Stimulated activated memory B cell treated with anti-CD40 and anti-IgM and Interleukin-4, amounts not matched to agents 10 μg/mL and 1 μg/mL and 100 μg/mL, for 72 hours (primary cell): ENCODE data around the gene CACNA1D.

Experiments used
- ATAC-seq: fragments of 150-1000 bp; cut with Tn5 transposase; 2 replicates; pipeline ENCODE4 v1.10.0; 2021
- H3K27ac Mint-ChIP-seq: one replicate; pipeline ENCODE4 v1.8.0; 2022; ENCODE audit warnings: mild to moderate bottlenecking, mixed read lengths
- H3K27me3 Mint-ChIP-seq: one replicate; pipeline ENCODE4 v1.8.0; 2022; ENCODE audit warnings: mixed read lengths
- H3K36me3 Mint-ChIP-seq: one replicate; pipeline ENCODE4 v1.8.0; 2022; ENCODE audit warnings: mixed read lengths
- H3K4me1 Mint-ChIP-seq: one replicate; pipeline ENCODE4 v1.8.0; 2022; ENCODE audit warnings: mixed read lengths
- H3K4me3 Mint-ChIP-seq: one replicate; pipeline ENCODE4 v1.8.0; 2022; ENCODE audit warnings: mild to moderate bottlenecking, moderate library complexity, mixed read lengths
- H3K9me3 Mint-ChIP-seq: one replicate; pipeline ENCODE4 v1.8.0; 2022; ENCODE audit warnings: mixed read lengths

CACNA1D gene

GRCh38 chr3:53829605-53830004, 335.2 kb downstream of the CACNA1D start:
- peaks cover 75% of the 10 kb centered on the region for H3K36me3 Mint-ChIP-seq
- no peaks in the 10 kb centered on the region for H3K27me3 Mint-ChIP-seq
- peaks cover 7% of the 10 kb centered on the region for H3K4me1 Mint-ChIP-seq
- no peaks in the 10 kb centered on the region for H3K9me3 Mint-ChIP-seq
- H3K4me3 Mint-ChIP-seq, result no peak overlapping the region
- ATAC-seq, result no peak
- H3K27ac Mint-ChIP-seq, result no peak overlapping the region

GRCh38 chr3:53830944-53831343, 336.5 kb downstream of the CACNA1D start:
- H3K4me3 Mint-ChIP-seq, result no peak overlapping the region

DNA sequence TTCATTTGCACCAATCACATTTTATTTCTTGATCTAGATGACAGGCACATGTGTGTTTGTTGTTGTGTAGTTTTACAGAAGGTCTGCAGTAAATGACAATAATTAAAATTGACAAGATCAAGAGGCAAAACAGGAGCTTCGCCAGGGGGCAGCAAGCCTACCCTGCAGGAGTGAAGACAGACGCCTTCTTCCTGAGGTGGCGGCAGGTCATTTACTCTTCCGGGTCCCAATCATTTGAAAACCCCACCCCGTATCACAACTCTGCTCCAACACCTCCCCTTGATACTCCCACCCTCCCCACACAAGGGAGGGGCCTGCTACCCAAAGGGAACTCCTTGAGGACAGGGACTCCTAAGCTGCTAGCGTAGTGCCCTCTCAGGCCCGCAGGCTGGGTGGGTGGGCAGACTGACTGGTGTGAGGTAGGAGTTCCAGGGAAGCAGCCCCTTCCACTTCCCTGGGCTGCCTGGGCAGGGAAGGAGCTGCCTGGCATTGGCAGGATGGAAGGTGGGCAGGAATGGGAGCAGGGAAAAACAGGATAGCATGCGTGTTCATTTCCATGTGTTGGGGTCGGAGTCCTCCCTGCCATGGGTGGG, 338.7 kb downstream of the CACNA1D start:
- ATAC-seq, result no peak
- H3K36me3 Mint-ChIP-seq, result peaks cover 61% of the 10 kb centered on the region
- H3K4me1 Mint-ChIP-seq, result no peaks in the 10 kb centered on the region
- H3K27ac Mint-ChIP-seq, result no peak overlapping the region
- H3K4me3 Mint-ChIP-seq, result no peak overlapping the region
- H3K27me3 Mint-ChIP-seq, result peaks cover 5% of the 10 kb centered on the region
- no peaks in the 10 kb centered on the region for H3K9me3 Mint-ChIP-seq

More at GRCh38 chr3:53830944-53831343, 336.5 kb downstream of the CACNA1D start:
- Mint-ChIP-seq H3K4me1 (peaks cover 6% of the 10 kb centered on the region), H3K9me3 (no peaks in the 10 kb centered on the region), H3K27me3 (no peaks in the 10 kb centered on the region), H3K27ac (no peak overlapping the region), H3K36me3 (peaks cover 68% of the 10 kb centered on the region)
- ATAC-seq, result no peak

DNA sequence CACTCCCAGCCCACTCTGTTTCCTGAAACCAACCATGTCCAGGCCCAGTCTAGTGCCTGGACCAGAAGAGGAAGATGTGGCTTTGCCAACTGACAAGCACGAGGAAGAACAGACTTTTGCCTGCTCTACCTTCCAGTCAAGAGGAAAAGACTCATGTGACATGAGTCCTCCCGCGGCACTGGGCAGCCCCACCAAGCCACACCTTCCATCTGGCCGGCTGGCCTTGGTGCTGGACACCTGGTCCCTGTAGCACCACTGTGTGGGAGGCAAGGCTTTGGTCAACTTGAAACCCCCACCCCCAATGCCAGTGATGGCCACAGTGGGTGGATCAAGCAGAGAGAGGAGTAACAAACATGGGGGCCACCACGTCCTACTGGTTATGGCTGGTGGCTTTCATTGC, 339.3 kb downstream of the CACNA1D start:
- H3K9me3 Mint-ChIP-seq, result no peaks in the 10 kb centered on the region
- no peaks in the 10 kb centered on the region for H3K4me1 Mint-ChIP-seq
- ATAC-seq, result no peak
- no peak overlapping the region for H3K4me3 Mint-ChIP-seq
- peaks cover 9% of the 10 kb centered on the region for H3K27me3 Mint-ChIP-seq
- H3K27ac Mint-ChIP-seq, result no peak overlapping the region
- peaks cover 61% of the 10 kb centered on the region for H3K36me3 Mint-ChIP-seq

- Mint-ChIP-seq H3K9me3 (no peaks in the 10 kb centered on the region), H3K27ac (no peak overlapping the region), H3K4me1 (no peaks in the 10 kb centered on the region), H3K36me3 (peaks cover 63% of the 10 kb centered on the region), H3K27me3 (peaks cover 9% of the 10 kb centered on the region), H3K4me3 (no peak overlapping the region)
- no peak for ATAC-seq
These were observed 340.2 kb downstream of the CACNA1D start for GRCh38 chr3:53834429-53835095.

DNA sequence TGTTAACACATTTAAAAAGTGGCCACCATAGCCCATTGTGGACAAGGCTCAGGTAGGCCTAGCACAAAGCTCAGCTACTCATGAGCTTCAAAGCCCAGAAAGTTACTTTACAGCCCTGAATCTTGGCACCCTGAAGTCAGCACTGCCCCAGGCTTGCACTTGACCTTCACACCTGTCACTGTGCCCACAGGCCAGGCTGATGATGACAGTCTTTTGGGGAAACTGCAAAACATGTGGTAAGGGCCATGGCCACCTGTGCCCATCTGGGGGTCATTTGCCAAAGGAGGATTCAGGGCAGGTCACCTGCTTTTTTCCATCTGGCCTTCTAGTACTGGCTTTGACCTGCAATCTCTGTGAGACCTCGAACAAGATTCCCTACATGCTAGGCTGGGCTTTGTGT, 340.8 kb downstream of the CACNA1D start:
- H3K27me3 Mint-ChIP-seq, result peaks cover 9% of the 10 kb centered on the region
- H3K36me3 Mint-ChIP-seq, result peaks cover 63% of the 10 kb centered on the region
- no peak overlapping the region for H3K4me3 Mint-ChIP-seq
- ATAC-seq, result no peak
- H3K27ac Mint-ChIP-seq, result no peak overlapping the region
- no peaks in the 10 kb centered on the region for H3K4me1 Mint-ChIP-seq
- no peaks in the 10 kb centered on the region for H3K9me3 Mint-ChIP-seq

DNA sequence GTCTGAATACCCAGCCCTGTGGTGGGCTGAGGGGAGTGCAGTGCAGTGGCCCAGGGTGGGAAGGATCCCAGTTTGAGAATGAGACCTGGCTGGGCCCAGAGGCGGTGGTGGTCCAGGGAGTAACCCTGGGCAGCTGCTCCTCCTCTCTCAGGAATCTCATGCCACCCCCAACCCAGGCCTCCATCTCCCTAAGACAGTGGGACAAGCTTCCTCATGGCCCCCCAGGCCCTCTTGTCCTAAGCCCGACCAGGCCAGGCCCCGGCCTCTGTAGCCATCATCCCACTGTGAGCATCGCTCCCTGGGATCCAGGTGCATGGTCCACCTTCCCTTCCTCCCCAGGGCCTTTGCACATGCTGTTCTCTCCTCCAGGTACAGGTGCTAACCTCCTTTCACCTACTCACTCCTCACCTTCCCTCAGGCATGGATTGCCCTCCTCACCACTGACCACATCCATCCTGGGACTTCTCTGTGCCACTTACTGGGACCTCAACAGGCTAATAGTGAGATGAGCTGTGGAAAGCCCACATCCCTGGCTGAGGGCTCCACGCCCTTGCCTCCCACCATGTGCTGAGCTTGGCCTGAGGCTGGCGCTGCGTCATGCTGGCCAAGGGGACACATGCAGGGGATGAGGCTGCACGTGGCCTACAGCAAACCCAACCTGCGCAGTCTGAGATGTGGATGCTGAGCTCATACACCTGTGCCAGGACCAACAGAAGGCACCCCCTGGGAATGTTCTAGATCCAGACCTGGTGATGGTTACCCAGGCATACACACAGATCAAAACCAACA, 341.9 kb downstream of the CACNA1D start:
- no peaks in the 10 kb centered on the region for H3K9me3 Mint-ChIP-seq
- H3K27me3 Mint-ChIP-seq, result peaks cover 9% of the 10 kb centered on the region
- H3K36me3 Mint-ChIP-seq, result peaks cover 64% of the 10 kb centered on the region
- no peak for ATAC-seq
- H3K4me3 Mint-ChIP-seq, result no peak overlapping the region
- H3K27ac Mint-ChIP-seq, result no peak overlapping the region
- no peaks in the 10 kb centered on the region for H3K4me1 Mint-ChIP-seq

GRCh38 chr3:53837331-53837730, 342.9 kb downstream of the CACNA1D start:
- Mint-ChIP-seq H3K27me3 (peaks cover 9% of the 10 kb centered on the region), H3K9me3 (no peaks in the 10 kb centered on the region), H3K4me1 (peaks cover 2% of the 10 kb centered on the region), H3K27ac (no peak overlapping the region), H3K36me3 (peaks cover 57% of the 10 kb centered on the region), H3K4me3 (no peak overlapping the region)
- no peak for ATAC-seq

GRCh38 chr3:53841296-53841695, 346.9 kb downstream of the CACNA1D start:
- ATAC-seq, result no peak
- Mint-ChIP-seq H3K4me3 (no peak overlapping the region), H3K36me3 (peaks cover 33% of the 10 kb centered on the region), H3K27ac (no peak overlapping the region), H3K9me3 (no peaks in the 10 kb centered on the region), H3K4me1 (peaks cover 35% of the 10 kb centered on the region), H3K27me3 (peaks cover 9% of the 10 kb centered on the region)

- peak overlapping the region; percentile 33 for H3K4me3 Mint-ChIP-seq
- H3K27me3 Mint-ChIP-seq, result peaks cover 9% of the 10 kb centered on the region
- peak overlapping the region; percentile 80 for H3K27ac Mint-ChIP-seq
- H3K4me1 Mint-ChIP-seq, result peaks cover 35% of the 10 kb centered on the region
- H3K36me3 Mint-ChIP-seq, result peaks cover 29% of the 10 kb centered on the region
- ATAC-seq, result no peak
- H3K9me3 Mint-ChIP-seq, result no peaks in the 10 kb centered on the region
These were observed 348.2 kb downstream of the CACNA1D start for GRCh38 chr3:53842436-53843194.

GRCh38 chr3:53843195-53844177, 349.1 kb downstream of the CACNA1D start:
- Mint-ChIP-seq H3K9me3 (no peaks in the 10 kb centered on the region), H3K36me3 (peaks cover 26% of the 10 kb centered on the region), H3K27me3 (peaks cover 3% of the 10 kb centered on the region), H3K4me3 (peak overlapping the region; percentile 66), H3K4me1 (peaks cover 36% of the 10 kb centered on the region), H3K27ac (peak overlapping the region; percentile 80)
- peak; percentile 80 for ATAC-seq

- peak overlapping the region; percentile 80 for H3K27ac Mint-ChIP-seq
- H3K27me3 Mint-ChIP-seq, result peaks cover 10% of the 10 kb centered on the region
- ATAC-seq, result peak; percentile 19
These were observed 350.1 kb downstream of the CACNA1D start for GRCh38 chr3:53844262-53845102.

GRCh38 chr3:53845103-53845880, 350.9 kb downstream of the CACNA1D start:
- peaks cover 41% of the 10 kb centered on the region for H3K4me1 Mint-ChIP-seq
- peak overlapping the region; percentile 66 for H3K4me3 Mint-ChIP-seq
- ATAC-seq, result no peak
- H3K27ac Mint-ChIP-seq, result peak overlapping the region; percentile 80
- no peaks in the 10 kb centered on the region for H3K9me3 Mint-ChIP-seq
- peaks cover 20% of the 10 kb centered on the region for H3K36me3 Mint-ChIP-seq
- H3K27me3 Mint-ChIP-seq, result peaks cover 10% of the 10 kb centered on the region

More at GRCh38 chr3:53844262-53845102, 350.1 kb downstream of the CACNA1D start:
- peak overlapping the region; percentile 66 for H3K4me3 Mint-ChIP-seq
- peaks cover 23% of the 10 kb centered on the region for H3K36me3 Mint-ChIP-seq
- peaks cover 41% of the 10 kb centered on the region for H3K4me1 Mint-ChIP-seq
- no peaks in the 10 kb centered on the region for H3K9me3 Mint-ChIP-seq
